Thyroid gland (tissue), 4 donors: Measurements from ENCODE around the gene CLSTN1.

Experiments
- CTCF ChIP-seq, 6 experiments: fragments of 200-600 bp in 3 of 6; fragments of 450-650 bp in 3 of 6; sonication (generic) in 3 of 6; IDR thresholded peaks; one replicate each; pipeline ENCODE4 v1.5.1; 2016 to 2019; ENCODE audit warnings: antibody characterized with exemption in 6 of 6, mild to moderate bottlenecking in 2 of 6, inconsistent platforms in 1 of 6, moderate library complexity in 1 of 6
- POLR2A ChIP-seq, 2 donors: fragments of 450-650 bp; IDR thresholded peaks; one replicate each; pipeline ENCODE4 v1.6.1; 2017; ENCODE audit warnings: antibody characterized with exemption in 2 of 2, mild to moderate bottlenecking in 2 of 2, moderate library complexity in 1 of 2

GRCh38 chr1:9867408-9868243 is 43.9 kb upstream of the CLSTN1 start:
- TF ChIP-seq CTCF (IDR thresholded peaks at IDR 0.05) = peak; percentile 92 to 98 (median 96)
- TF ChIP-seq POLR2A (IDR thresholded peaks at IDR 0.05) = no peak
